ENCODE data around the gene ATG5.
"Not testable (repeated sequence)": the region's sequence is repeated elsewhere in the genome, so short reads cannot be mapped to it uniquely, and the experiment has no call there.

The ATG5 gene

GRCh38 chr6:106249658-106250057, 75.9 kb downstream of the ATG5 start:
- no peaks in the 10 kb centered on the region for H3K9me3 ChIP-seq (ENCODE audit: control insufficient read depth, insufficient read depth, low read length)
- no peak overlapping the region for H3K4me3 ChIP-seq (ENCODE audit: low read length)
- H3K36me3 ChIP-seq (ENCODE audit: control insufficient read depth, insufficient read depth, low read length): peaks cover 3% of the 10 kb centered on the region; the same call in 1 of the 2 replicates
- DNase-seq (ENCODE audit: low read depth, low spot score): no peak
- WGBS (ENCODE audit: insufficient coverage, insufficient read length): no CpG with 5 or more reads among the region's 1 CpG
- H3K4me1 ChIP-seq (ENCODE audit: control insufficient read depth, insufficient read depth, low read length): no peaks in the 10 kb centered on the region
- no peak overlapping the region for H3K27ac ChIP-seq (ENCODE audit: low read length)
- no peaks in the 10 kb centered on the region for H3K27me3 ChIP-seq (ENCODE audit: control insufficient read depth, insufficient read depth, low read length)

- Histone ChIP-seq H3K4me1 (ENCODE audit: control insufficient read depth, insufficient read depth, low read length) (no peaks in the 10 kb centered on the region), H3K27ac (ENCODE audit: low read length) (no peak overlapping the region), H3K4me3 (ENCODE audit: low read length) (no peak overlapping the region), H3K36me3 (ENCODE audit: control insufficient read depth, insufficient read depth, low read length) (peaks cover 3% of the 10 kb centered on the region; the same call in 1 of the 2 replicates), H3K27me3 (ENCODE audit: control insufficient read depth, insufficient read depth, low read length) (no peaks in the 10 kb centered on the region), H3K9me3 (ENCODE audit: control insufficient read depth, insufficient read depth, low read length) (no peaks in the 10 kb centered on the region)
- no peak for DNase-seq (ENCODE audit: low read depth, low spot score)
- no CpG with 5 or more reads among the region's 4 CpGs for WGBS (ENCODE audit: insufficient coverage, insufficient read length)
Measured at GRCh38 chr6:106247733-106248132, 77.8 kb downstream of the ATG5 start.

DNA sequence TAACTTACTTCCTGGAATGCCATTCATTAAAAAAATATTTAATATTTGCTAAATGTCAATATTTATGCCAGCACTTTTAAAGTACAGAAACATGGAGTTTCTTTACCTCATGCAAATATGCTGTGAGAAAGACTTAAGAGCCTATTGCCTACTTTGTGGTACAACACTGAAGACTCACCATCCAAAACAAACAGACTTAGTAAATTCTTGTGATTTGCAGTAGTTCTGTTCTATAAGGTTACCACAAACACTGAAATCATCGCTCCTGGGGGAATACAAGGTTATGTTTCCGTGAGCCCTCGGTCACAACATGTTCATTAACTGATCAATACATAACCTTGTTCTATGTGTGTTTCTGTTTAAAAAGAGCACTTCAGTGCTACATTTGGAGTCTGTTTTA, 78.3 kb downstream of the ATG5 start:
- peaks cover 3% of the 10 kb centered on the region; the same call in 1 of the 2 replicates for H3K36me3 ChIP-seq (ENCODE audit: control insufficient read depth, insufficient read depth, low read length)
- WGBS (ENCODE audit: insufficient coverage, insufficient read length): no CpG with 5 or more reads among the region's 3 CpGs

DNA sequence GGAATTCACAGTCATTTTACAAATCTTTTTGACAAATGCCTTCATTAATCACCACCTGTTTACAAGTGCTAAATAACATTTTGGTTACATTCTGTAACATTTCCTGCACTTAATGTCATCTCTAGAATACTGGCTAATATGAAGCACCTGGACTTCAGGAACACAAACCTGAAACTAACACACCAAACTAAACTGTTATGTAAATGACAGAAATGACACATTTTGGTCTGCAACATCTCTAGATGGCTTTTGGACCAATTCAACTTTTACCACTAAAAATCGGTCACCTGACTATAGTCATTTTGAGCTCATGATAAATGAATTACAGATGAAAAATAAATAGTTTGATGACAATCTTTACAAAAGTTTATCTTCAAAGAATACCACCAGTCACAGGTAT, 80.6 kb downstream of the ATG5 start:
- Histone ChIP-seq H3K4me1 (ENCODE audit: control insufficient read depth, insufficient read depth, low read length) (no peaks in the 10 kb centered on the region), H3K27ac (ENCODE audit: low read length) (no peak overlapping the region), H3K9me3 (ENCODE audit: control insufficient read depth, insufficient read depth, low read length) (no peaks in the 10 kb centered on the region), H3K36me3 (ENCODE audit: control insufficient read depth, insufficient read depth, low read length) (peaks cover 3% of the 10 kb centered on the region; the same call in 1 of the 2 replicates), H3K4me3 (ENCODE audit: low read length) (no peak overlapping the region), H3K27me3 (ENCODE audit: control insufficient read depth, insufficient read depth, low read length) (no peaks in the 10 kb centered on the region)
- DNase-seq (ENCODE audit: low read depth, low spot score): no peak
- WGBS (ENCODE audit: insufficient coverage, insufficient read length): no CpG with 5 or more reads among the region's 1 CpG

More for the DNA sequence above, 78.3 kb downstream of the ATG5 start:
- Histone ChIP-seq H3K27me3 (ENCODE audit: control insufficient read depth, insufficient read depth, low read length) (no peaks in the 10 kb centered on the region), H3K9me3 (ENCODE audit: control insufficient read depth, insufficient read depth, low read length) (no peaks in the 10 kb centered on the region), H3K4me3 (ENCODE audit: low read length) (no peak overlapping the region), H3K4me1 (ENCODE audit: control insufficient read depth, insufficient read depth, low read length) (no peaks in the 10 kb centered on the region), H3K27ac (ENCODE audit: low read length) (no peak overlapping the region)
- no peak for DNase-seq (ENCODE audit: low read depth, low spot score)

DNA sequence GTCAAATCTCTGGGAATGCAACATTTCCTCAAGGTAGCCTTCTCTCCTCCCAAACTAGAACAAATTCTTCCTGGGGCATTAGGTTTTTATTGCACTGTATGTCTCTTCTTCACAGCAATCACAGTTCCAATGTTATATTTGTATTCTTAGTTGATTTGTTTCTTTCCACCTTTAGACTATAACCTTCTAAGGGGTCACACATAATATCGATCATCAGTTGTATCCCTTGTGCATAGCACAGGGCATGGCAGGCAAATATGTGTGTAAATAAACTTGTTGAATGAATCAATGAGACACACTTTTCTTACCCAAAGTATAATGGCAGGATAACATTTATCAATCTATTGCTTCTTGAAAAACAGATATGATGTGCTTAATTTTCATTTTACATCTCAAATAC, 81.0 kb downstream of the ATG5 start:
- DNase-seq (ENCODE audit: low read depth, low spot score): no peak
- Histone ChIP-seq H3K9me3 (ENCODE audit: control insufficient read depth, insufficient read depth, low read length) (no peaks in the 10 kb centered on the region), H3K4me3 (ENCODE audit: low read length) (no peak overlapping the region), H3K4me1 (ENCODE audit: control insufficient read depth, insufficient read depth, low read length) (no peaks in the 10 kb centered on the region), H3K27me3 (ENCODE audit: control insufficient read depth, insufficient read depth, low read length) (no peaks in the 10 kb centered on the region), H3K27ac (ENCODE audit: low read length) (no peak overlapping the region), H3K36me3 (ENCODE audit: control insufficient read depth, insufficient read depth, low read length) (peaks cover 3% of the 10 kb centered on the region; the same call in 1 of the 2 replicates)
- no CpG with 5 or more reads among the region's 1 CpG for WGBS (ENCODE audit: insufficient coverage, insufficient read length)

DNA sequence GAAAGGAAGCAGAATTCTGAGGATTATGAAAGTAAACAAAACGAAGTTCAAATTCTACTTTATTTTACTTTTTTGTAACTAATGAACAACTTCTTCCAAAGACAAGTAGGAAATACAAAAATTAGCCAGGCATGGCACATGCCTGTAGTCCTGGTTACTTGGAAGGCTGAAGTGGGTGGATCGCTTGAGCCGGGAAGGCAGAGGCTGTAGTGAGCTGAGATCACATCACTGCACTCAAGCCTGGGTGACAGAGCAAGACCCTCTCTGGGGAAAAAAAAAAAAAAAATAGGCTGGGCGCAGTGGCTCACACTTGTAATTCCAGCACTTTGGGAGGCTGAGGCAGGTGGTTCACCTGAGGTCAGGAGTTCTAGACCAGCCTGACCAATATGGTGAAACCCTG, 82.3 kb downstream of the ATG5 start:
- no peaks in the 10 kb centered on the region for H3K9me3 ChIP-seq (ENCODE audit: control insufficient read depth, insufficient read depth, low read length)
- DNase-seq (ENCODE audit: low read depth, low spot score): no peak
- WGBS (ENCODE audit: insufficient coverage, insufficient read length): no CpG with 5 or more reads among the region's 4 CpGs
- no peak overlapping the region for H3K27ac ChIP-seq (ENCODE audit: low read length)
- H3K27me3 ChIP-seq (ENCODE audit: control insufficient read depth, insufficient read depth, low read length): no peaks in the 10 kb centered on the region
- no peak overlapping the region for H3K4me3 ChIP-seq (ENCODE audit: low read length)
- H3K4me1 ChIP-seq (ENCODE audit: control insufficient read depth, insufficient read depth, low read length): no peaks in the 10 kb centered on the region
- peaks cover 3% of the 10 kb centered on the region; the same call in 1 of the 2 replicates for H3K36me3 ChIP-seq (ENCODE audit: control insufficient read depth, insufficient read depth, low read length)

DNA sequence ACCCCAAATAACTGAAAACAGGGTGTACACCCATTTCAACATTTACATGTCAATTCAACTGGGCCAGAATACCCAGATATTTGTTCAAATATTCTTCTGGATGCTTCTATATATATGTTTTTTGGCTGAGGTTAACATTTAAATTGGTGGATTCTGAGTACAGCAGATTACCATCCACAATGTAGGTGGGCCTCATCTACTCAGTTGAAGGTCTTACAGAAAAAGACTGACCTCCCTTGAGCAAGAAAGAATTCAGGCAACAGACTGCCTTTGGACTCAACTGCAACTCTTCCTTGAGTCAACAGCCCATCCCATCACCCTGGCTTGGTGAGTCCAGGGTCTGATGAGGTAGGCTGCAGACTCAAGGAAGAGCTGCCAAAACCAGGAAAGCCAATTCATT, 84.1 kb downstream of the ATG5 start:
- Histone ChIP-seq H3K27ac (ENCODE audit: low read length) (no peak overlapping the region), H3K4me3 (ENCODE audit: low read length) (no peak overlapping the region), H3K4me1 (ENCODE audit: control insufficient read depth, insufficient read depth, low read length) (no peaks in the 10 kb centered on the region), H3K9me3 (ENCODE audit: control insufficient read depth, insufficient read depth, low read length) (no peaks in the 10 kb centered on the region), H3K36me3 (ENCODE audit: control insufficient read depth, insufficient read depth, low read length) (no peaks in the 10 kb centered on the region), H3K27me3 (ENCODE audit: control insufficient read depth, insufficient read depth, low read length) (no peaks in the 10 kb centered on the region)
- no peak for DNase-seq (ENCODE audit: low read depth, low spot score)

- Histone ChIP-seq H3K27ac (ENCODE audit: low read length) (no peak overlapping the region), H3K4me1 (ENCODE audit: control insufficient read depth, insufficient read depth, low read length) (no peaks in the 10 kb centered on the region), H3K4me3 (ENCODE audit: low read length) (no peak overlapping the region), H3K27me3 (ENCODE audit: control insufficient read depth, insufficient read depth, low read length) (no peaks in the 10 kb centered on the region), H3K9me3 (ENCODE audit: control insufficient read depth, insufficient read depth, low read length) (no peaks in the 10 kb centered on the region; the same call in 1 of the 2 replicates), H3K36me3 (ENCODE audit: control insufficient read depth, insufficient read depth, low read length) (no peaks in the 10 kb centered on the region; the same call in 1 of the 2 replicates)
- no CpG with 5 or more reads among the region's 1 CpG for WGBS (ENCODE audit: insufficient coverage, insufficient read length)
- no peak for DNase-seq (ENCODE audit: low read depth, low spot score)
Measured at GRCh38 chr6:106237286-106237685, 88.3 kb downstream of the ATG5 start.

DNA sequence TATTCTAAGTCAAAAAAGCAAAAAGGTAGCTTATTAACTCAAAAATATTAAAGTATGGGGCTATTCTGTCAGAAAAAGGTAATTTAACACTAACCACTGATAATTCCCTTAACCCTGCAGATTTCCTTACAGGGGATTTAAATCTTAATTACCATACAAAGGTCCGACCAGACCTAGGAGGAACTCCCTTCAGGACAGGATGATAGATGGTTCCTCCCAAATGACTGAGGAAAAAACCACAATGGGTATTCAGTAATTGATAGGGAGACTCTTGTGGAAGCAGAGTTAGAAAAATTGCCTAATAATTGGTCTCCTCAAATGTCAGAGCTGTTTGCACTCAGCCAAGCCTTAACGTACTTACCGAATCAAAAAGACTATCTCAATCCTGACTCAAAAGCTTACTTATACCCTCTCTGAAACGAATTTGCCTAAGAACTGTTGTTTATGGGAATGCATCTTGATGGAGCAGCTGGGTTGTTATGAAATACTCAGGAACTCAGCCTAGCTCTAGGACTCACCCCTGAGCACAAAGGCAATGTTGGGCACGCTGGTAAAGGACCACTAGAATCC, 95.6 kb downstream of the ATG5 start:
- not testable (repeated sequence) for H3K9me3 ChIP-seq (ENCODE audit: control insufficient read depth, insufficient read depth, low read length); H3K27me3 ChIP-seq (ENCODE audit: control insufficient read depth, insufficient read depth, low read length); DNase-seq (ENCODE audit: low read depth, low spot score); H3K4me3 ChIP-seq (ENCODE audit: low read length); H3K27ac ChIP-seq (ENCODE audit: low read length); H3K4me1 ChIP-seq (ENCODE audit: control insufficient read depth, insufficient read depth, low read length); H3K36me3 ChIP-seq (ENCODE audit: control insufficient read depth, insufficient read depth, low read length)
- WGBS (ENCODE audit: insufficient coverage, insufficient read length): no CpG with 5 or more reads among the region's 5 CpGs

DNA sequence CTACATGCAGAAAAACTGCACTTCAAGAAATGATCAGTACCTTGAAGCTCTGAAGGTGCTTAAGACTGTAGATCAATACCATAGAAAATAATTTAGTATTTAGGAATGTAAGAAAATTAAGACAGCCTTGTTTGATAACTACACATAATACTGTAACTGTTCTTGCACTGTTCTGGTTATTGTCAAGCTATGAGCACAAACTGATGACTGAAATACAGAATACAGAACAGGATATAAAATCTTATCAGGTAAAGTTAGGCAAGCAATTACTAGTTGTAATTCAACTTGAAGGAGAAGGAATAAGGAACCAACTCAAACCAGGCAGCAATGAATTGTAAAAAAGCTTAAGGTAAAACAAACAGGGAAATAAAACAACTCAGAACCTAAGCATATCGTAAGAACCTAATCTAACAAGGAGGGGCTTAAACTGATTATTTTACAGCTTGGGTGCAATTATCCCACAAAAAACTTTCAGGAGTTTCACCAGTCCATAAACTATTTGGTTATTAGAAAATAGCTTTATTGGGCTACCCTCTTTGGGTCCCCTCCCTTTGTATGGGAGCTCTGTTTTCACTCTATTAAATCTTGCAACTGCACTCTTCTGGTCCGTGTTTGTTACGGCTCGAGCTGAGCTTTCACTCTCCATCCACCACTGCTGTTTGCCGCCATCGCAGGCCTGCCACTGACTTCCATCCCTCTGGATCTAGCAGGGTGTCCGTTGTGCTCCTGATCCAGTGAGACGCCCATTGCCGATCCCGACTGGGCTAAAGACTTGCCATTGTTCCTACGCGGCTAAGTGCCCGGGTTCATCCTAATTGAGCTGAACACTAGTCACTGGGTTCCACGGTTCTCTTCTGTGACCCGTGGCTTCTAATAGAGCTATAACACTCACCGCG, 97.7 kb downstream of the ATG5 start:
- Histone ChIP-seq H3K27ac (ENCODE audit: low read length) (no peak overlapping the region), H3K36me3 (ENCODE audit: control insufficient read depth, insufficient read depth, low read length) (no peaks in the 10 kb centered on the region), H3K27me3 (ENCODE audit: control insufficient read depth, insufficient read depth, low read length) (no peaks in the 10 kb centered on the region), H3K9me3 (ENCODE audit: control insufficient read depth, insufficient read depth, low read length) (no peaks in the 10 kb centered on the region), H3K4me1 (ENCODE audit: control insufficient read depth, insufficient read depth, low read length) (no peaks in the 10 kb centered on the region), H3K4me3 (ENCODE audit: low read length) (no peak overlapping the region)
- WGBS (ENCODE audit: insufficient coverage, insufficient read length): no CpG with 5 or more reads among the region's 17 CpGs
- DNase-seq (ENCODE audit: low read depth, low spot score): no peak

Data from iPS DF 6.9 (cell line).